ENCODE results near the gene NRXN3.

NRXN3 gene

DNA sequence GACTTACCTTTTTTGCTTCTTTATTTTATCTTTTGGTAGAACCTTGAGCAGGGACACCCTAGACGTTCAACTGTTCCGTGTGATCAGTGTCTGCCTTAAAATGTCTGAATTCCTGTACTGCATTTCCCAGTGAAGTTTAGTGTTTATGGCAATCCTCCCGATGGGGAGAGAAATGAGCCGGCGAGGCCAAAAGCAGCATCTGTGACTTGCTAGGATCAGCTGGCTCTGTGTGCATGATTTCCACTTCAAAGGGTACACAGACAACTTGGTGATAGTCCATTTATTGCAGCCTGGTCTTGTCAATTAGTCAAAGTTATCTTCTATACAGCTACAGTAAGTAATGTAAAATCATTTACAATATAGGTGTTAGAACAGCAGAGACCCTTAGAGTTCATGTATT, 1272.6 kb downstream of the NRXN3 start:
- DNase-seq: no peak

DNA sequence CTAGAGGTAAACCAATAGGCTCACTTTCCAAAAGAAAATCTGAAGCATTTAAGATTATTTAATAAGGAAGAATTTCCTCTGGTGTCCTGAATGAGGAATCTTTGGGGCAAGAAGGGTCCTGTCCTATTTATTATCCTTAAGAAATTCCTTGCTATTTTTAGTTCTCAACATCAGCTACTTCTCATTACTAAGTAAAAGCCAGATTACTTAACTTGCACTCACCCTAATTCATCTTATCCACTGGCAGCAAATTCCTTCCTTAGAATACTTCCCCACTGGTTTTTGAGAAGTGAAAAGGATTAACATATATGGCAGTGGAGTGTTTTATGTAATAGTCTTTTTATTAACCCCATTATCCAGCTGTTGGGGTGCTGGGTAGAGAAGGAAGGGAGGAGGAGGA, 1273.4 kb downstream of the NRXN3 start:
- DNase-seq: no peak

DNA sequence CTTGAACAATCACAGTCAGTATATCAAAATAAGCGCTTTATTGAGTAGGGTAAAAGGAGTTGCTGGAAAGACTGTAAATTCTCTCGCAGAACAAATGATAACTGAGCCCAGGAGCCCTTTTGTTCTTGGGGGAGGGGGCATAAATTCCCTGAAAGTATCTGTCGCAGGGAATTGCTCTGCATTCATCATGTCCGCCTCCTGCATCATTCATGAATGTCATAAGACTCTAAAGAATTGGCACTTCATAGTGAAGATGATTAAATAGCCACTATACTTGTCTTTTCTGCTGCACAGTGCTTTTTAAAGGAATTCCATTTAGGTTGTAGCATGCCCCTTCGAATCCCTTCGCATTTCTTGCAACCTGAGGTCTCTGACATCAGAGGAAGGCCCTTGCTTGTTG, 1278.8 kb downstream of the NRXN3 start:
- no peak for DNase-seq

DNA sequence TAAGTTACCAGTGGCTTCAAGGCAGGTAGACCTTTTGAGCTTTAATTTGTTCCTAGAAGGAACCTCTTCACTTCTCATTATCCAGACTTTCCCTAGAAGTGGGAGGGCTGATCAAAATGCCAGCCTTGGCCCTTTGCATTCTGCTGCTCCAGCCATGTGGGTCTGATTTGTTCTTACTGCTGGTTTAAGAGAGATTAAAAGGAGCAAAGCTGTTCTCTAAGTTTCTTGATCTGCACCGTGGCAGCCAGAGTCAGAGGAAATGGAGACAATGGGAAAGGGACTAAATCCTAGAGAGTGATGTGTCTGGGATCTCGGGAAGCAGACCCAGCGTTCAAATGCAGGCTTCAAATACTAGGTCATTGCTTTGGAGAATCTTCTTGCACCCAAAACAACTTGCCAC, 1281.4 kb downstream of the NRXN3 start:
- no peak for DNase-seq

DNA sequence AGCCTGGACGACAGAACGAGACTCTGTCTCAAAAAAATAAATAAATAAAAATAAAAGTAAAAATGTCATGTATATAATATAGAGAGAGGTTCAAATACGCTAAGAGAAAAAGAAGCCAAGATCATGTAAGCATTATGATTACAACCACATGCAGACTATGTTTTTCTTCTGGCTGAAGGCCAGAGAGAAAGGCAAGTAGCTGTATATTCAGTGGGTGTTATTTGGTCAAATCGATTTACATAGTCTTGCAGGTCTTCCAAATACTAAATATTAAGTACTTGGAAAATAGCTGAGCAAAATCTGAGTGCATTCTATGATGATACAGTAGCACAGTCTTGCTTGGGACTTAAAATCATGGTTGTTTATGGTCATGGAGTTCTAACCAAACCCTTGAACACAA, 1283.1 kb downstream of the NRXN3 start:
- DNase-seq: no peak

DNA sequence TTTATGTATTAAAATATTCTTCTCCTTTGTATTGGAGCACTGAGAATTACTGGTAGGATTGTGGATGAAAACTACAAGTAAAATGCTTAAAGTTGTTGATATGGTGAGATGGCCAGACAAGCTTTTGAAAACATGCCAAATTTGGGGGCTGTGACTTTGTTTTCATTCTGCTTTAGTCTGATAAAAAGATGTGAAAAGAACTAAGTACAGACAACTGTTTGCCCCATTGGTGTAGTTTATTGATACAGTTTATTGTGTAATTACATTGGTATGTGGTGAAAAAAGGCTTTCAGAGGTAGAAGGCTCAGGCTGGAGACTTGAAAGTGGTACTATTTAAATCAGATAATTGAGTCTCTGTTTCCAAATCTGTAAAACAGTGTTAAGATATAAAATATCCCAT, 1294.3 kb downstream of the NRXN3 start:
- DNase-seq: no peak

DNA sequence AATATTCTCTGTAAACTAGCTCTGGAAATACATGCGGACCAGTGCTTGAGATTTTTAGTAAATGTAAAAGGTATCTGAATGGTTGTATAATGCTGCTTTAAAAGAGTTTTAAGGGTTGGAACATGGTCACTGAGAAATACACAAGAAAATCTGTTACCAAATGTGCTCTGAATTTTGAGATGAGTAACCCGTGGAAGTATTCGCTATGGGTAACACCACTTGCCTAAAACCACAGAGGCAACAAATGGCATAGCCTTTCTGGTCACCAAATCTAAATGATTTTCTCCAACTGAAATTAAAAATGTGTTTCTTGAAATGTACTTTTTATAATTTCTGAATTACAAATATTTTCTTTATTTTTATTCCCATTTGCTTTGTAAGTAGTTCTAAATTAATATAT, 1295.5 kb downstream of the NRXN3 start:
- DNase-seq: no peak

DNA sequence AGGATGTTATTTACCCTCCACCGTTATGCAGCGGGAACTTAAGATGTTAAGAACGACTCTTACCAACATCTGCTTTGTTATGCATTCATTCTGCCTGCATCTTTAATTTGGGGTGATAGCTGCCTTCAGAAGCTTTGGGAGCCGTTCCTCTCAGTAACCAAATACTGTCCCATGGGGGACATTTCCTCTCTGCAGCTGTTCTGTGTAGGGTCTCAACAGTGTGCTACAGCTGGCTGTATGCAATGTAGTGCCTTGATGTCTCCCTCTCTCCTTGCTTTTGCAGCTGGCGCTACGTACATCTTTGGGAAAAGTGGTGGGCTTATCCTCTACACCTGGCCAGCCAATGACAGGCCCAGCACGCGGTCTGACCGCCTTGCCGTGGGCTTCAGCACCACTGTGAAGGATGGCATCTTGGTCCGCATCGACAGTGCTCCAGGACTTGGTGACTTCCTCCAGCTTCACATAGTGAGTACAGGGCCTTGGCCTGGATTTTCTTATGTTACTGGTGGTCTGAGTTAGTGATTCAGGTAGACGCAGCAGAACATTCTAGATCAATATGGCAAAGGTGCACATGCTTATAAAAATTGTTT, 1296.9 kb downstream of the NRXN3 start:
- DNase-seq: no peak

DNA sequence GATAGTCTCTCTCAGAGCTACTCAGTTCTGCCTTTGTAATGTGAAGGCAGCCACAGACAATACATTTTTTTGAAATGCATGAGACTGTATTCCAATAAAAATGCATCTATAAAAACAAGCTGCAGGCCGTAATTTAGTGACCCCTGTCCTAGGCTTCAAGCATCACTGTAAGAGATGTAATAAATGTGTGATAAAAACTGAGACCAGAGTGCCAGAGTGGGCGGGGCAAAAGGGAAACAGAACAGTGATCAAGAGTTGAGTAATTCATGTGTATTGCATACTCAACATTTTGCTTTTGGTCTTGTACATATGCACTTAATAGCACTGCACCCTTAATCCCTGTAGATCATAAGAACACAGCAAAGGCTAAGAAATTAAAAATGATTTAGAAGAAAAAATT, 1297.7 kb downstream of the NRXN3 start:
- DNase-seq: no peak

DNA sequence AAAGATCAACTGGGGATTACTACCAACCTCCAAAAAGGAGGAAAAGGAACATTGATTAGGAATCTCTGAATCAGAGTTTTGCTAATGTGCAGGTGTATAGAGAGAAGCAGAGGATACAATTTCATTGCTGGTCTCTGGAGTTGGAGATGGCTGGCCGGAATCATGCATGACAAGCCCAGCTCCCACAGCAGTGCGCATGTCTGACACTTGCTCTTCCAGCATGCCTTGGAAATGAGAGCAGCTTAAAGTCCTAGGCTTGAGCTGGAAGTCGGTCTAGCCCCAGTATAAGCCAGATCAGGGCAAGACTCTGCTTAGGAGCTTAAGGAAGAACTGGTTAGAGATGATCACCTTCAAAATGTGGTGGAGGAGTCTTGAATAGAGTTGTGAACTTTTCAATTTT, 1298.3 kb downstream of the NRXN3 start:
- DNase-seq: no peak

DNA sequence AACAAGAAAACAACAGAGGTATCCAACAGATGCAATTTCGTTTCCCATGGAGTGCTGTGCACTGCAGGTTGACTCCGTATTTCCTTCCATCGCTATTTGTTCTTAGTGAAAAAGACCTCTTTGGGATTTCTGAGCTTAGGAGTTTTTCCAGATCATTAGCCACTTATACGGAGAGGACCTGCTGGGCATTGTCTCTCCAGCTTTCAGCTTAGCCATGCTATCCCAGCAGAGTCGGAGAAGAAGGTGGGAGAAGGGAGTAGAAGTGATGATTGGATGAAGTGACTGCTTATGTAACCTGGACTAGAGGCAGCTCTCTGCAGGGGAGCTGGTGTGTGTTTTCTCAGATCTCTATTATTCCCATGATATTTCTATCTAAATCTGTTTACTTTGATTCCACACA, 1303.5 kb downstream of the NRXN3 start:
- no peak for DNase-seq

DNA sequence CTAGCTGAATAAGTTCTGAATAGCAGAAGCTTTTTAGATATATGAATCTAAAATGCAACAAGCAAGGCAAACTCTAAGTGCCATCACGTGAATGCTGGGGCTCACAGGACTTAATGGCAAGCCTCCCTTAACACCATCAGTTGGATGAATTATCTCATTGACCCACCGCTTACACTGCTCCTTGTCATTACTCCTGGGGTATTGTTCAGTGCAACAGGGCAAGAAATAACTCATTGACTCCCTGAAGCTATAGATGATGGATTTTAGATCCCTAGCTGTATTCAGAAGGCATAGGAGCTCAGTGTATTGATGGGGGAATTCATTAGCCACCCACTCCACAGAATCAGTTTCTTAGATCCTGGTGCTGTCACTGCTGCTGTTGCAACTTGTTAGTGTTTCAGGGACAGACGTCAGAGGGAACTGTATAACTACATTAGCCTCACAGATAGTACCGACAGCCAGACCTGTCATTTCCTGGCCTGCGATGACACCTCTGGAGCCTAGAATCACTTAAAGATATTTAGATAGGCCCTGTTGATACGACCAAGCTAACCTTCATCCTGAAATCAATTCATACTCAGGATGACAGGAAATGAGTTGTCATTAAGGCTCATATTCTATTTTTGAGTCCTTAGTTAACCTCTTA, 1305.8 kb downstream of the NRXN3 start:
- DNase-seq: no peak

DNA sequence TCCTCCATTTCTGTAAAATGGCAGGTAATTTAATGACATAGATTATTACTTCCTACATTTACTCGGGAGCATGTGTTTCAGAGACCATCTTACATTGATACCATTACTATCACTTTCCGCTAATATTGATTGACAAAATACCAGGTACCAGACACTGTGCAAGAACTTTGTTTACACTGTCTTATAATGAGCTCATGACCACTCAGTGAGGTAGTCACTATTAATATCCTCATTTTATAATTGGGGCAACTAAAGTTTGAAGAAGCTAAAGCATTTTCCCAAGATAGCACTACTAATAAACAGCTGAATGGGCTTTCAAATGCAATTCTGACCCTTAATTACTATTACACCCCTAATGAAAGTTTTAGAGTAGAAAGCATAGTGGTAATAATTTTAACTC, 1306.4 kb downstream of the NRXN3 start:
- DNase-seq: no peak

DNA sequence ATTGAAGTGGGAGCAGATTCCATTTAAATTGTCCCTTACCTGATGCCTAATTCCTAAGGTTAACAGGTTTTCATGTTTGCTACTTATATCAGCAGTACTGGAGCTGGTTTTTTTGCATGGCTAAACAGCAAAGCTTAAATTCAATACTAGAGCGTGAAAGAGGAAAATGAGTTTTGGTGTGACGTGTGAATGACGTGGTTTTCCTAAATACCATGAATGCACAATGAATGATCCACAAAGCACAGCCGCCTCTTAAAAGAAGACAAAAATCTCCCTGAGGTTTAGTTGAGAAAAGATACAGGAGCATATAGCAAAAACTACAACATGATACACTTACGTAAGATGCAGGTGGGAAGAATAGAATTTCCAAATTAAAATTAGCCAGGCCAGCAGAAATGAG, 1310.0 kb downstream of the NRXN3 start:
- no peak for DNase-seq

DNA sequence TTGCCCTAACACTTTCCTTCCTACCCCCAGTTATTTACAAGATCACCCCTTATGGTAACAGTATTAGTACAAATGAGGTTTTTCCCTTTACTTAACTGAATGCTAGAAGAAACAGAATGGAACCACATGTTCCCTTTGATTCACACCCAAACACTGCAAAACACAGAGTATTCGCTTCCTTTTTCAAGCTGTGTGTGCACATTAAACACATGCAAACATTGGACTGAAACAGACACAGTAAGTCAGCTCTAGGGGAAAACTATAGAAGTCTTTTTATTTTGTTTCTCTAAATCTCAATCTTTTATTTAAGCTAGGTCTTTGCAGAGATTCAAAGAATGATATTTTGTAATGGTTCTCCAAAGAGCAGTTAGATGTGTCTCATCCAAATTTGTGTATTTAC, 1312.7 kb downstream of the NRXN3 start:
- DNase-seq: no peak

DNA sequence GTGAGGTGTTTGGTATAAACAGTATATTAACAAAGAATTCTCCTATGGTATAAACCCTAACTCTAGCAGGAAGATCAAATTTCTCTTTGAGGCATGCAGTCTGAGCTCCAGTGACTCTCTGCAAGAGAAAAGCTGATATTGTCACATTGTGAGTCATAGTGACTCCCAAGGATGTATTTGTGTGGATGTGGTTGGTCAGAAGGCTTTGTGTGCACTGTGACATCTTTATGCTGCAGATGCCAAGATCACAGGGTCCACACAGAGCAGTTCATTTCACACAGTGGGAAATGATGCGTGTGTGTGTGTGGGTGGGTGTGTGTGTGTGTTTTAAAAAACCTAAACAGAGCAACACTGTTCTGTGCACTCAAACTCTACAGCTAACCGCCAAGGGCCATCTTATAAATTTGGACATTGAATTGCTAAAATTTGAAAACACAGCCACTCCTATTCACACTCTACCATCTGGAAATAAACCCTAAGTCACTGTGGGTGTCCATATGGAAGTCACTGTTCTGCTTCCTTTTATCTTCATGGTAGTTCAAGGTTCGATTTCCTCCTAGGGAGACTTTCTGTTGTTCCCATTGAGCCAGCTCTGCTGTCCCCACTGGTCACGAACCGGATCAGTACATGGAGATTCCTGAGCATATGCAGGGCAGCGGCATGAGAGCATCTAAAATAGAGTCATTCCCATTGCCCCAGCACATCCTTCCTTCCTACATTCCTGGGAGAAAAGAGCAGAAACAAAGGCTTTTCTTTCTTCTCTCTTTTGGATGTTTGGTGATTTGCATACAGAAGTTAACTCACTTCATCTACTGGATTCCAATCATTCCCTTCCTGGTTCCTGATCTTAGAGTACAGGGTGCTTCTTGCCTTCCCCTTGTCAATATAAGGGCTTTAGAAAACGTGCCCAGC, 1313.6 kb downstream of the NRXN3 start:
- DNase-seq: peak in 1 of 51 donors; percentile 22

DNA sequence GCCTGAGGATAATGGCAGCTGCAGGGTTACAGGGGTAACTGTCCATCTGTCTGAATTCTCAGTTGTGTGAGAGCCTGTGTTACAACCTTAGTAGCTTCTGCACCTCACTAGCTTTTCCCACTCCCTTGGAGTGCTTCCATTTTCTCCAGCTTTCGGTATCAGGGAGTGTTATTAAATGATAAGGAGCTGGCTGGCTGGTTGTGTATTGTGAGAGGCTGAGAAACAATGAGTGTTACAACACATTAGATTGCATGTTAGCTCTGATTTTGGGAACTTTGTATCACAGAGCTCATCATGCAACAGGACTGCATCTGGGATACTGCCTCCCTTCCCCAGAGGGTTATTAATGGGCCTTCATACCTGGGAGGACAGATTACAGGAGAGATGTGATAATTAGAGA, 1317.5 kb downstream of the NRXN3 start:
- DNase-seq: no peak

DNA sequence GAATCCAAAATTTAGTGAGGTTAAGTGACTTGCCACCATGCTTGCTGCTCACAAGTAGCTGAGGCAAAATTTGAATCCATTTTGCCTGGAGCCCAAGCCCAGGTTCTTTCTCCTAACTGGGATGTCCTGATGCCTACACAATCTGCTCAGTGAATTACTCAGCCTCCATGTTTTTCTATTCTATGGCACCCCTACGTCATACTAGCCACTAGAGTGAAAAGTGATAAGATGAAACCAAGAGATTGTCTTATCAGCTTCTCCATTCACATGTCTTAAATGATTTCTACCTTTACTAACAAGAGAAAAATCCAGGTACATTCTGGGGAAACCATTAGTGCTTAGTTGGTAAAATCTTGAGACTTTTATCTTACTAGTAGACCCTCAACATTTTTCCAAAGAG, 1321.0 kb downstream of the NRXN3 start:
- DNase-seq: no peak

DNA sequence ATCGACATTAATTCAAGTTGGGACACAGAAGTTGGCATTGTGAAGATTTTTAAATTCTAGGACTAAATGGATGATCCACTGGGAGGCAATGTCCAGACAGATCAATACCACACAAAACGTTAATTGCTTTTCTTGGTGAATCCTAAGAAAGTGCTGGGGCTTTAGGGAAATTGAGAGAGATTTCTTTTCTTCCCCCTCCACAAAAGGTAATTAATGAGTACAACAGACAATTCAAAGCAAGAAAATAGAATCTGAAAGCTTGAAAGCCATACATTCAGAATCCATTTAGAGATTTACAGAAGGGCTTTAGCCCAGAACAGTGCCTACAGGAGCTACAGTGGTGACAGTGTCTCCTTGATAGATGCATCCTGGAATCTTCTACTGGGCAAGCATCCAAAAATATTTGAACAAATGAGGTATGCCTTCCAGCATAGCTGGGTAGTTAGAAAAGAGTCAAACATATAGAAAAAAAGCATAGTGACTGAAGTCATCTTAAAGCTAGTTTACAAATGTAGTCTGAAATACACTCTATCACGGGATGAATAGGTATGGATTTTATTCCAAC, 1323.0 kb downstream of the NRXN3 start:
- no peak for DNase-seq

DNA sequence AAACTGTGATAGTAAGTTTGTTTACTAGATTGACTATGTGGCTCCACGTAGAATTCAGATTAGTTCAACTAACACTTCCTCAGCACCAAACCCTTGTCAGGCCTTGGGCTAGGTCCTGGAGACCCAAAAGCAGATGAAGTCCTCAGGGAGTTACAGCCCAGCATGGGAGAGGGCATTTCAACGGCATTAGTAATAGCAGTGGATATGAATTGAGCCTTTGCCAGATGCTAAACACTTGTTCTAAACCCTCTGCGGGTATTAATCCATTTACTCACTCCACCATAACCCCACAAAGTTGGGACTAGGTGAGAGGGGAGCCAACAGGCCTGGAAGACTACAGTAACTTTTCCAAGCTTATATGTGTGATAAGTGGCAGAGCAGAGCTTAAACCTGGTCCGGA, 1326.5 kb downstream of the NRXN3 start:
- DNase-seq: no peak

DNA sequence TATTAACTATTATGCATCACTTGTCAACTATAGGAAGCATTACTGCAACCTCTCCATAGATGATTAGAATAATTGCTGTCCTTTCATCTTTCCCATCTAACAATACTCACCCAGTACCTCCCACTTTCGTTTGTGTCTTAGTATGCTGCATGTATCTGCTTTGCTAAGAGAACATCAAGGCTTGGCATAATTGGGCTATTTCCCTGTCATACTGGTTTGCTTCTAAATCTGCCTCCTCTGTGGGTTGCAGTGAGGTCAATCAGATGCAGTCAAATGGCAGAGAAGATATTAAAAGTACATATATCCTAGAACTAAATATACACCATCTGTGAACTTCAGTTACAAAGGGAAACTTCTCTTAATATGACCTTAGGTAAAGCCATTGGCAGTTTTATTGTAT, 1330.3 kb downstream of the NRXN3 start:
- no peak for DNase-seq

DNA sequence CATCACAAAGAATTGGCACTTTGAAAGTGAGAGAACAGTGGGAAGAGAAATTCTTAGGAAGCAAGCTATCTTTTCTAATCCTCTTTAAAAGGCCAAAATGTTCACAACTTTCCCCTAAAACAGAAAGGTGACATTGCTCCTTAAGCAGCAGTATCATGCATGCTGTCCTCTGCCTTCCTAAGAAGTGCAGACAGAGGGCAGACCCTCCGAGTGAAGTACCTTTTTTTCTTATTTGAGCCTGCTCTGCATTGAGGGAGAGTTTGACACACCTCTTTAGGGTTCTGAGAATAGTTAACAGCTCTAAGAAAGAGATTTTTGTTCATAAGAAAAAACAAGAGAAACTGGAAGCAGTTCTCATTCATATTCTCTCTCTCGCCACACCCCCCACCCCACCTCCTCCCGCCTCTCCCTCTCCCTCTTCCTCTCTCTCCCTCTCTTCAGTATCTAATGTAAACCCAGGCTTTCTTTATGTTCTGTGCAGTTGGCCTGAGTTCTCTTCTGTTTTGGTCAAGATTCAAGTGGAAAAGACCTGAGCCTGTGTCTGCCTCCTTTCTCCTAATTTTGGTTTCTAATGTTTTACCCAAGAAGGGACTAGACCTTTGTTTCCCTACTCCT, 1332.1 kb downstream of the NRXN3 start:
- no peak for DNase-seq

All from hypothalamus (tissue), 51 donors.